AG08395 (cell line): ENCODE data around the gene YWHAQ.
A peak's percentile ranks its signal among the peaks of the same experiment; 100 is the strongest.
"Not testable (repeated sequence)": the region's sequence is repeated elsewhere in the genome, so short reads cannot be mapped to it uniquely, and the experiment has no call there.

Source experiments
- DNase-seq: peaks from one replicate; pipeline ENCODE4 v3.0.0; 2012; ENCODE audit warnings: mixed read lengths, low spot score

YWHAQ gene

DNA sequence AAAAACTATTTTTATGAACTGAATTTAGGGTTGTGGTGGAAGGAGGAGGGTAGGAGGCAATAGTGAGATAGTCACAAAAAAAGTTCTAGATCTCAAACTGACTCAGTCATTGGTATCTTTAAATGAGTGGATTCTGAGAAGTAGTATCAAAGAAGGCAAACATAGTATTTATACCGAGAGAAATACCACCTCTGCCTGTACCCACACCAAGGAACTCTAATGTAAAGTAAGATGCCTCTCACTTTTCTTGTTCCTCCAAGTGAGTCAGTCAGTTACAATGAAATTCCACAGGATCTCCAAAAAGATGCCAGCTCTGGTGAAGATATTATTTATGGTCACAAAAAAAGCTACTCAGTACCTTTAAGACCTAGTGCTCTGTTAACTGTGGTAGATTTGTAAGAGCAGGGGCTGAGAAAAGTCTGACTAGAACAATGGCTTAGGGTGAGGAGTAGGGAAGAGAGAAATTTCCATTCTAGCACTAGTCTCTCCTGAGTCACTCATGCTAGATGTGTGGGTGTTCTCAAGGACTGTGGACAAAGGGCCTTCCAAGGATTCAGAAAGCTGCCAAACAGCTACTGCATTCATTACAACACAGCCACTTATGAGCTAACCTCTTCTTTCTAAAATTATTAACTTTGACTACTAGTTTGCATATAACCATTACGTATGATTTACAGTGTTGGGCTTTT, 36.3 kb downstream of the YWHAQ start:
- peak; percentile 87 for DNase-seq

DNA sequence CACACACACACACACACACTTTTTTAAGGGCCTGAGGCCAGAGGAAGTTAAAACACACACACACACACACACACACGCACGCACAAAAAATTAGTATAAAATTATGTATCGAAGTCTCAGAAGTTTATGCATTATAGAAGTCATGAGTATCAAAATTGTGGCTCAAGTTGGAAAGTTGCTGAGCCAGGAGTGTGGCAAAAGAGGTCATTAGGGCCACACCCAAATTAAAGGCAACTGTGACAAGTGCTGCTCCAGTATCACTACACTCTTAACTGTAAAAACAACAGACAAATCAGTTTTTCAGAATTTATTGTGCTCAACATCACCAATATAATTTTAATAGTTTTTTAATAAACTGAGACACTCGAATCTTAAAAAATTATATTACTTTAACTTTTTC, 36.9 kb downstream of the YWHAQ start:
- DNase-seq, result no peak

DNA sequence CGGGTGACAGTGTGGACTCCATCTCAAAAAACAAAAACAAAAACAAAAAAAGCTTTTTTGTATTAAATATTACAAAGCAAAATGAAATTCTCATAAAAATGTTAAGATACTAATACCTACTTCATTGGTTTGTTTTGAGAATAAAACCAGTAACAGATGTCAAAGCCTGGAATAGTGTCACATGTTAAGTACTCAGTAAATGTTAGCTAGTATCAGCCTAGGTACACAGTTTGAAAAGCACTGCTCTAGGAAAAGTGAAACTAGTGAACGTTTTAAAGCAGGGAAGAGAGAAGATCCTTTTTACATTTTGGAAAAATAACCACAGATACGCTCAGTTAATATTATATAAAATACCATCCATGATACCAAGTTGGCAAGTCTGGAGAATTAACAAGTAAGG, 38.1 kb downstream of the YWHAQ start:
- DNase-seq, result no peak

DNA sequence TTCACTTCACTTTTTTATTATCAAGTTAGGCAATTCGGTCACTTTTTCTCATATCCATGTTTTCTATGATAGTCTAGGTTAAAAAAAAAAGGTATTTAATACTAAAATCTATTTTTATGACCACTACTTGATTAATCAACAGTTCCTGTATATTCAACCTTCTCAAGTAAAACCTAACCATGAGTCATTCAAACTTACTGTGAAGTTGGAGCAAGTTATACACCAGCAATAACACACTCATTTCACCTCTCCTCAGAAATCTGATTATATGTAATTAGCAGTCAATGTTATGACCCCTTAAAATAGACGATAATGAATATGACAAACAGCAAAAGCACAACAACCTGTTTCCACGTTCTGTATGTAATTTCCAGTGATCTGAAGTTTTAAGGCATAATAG, 40.2 kb downstream of the YWHAQ start:
- no peak for DNase-seq

DNA sequence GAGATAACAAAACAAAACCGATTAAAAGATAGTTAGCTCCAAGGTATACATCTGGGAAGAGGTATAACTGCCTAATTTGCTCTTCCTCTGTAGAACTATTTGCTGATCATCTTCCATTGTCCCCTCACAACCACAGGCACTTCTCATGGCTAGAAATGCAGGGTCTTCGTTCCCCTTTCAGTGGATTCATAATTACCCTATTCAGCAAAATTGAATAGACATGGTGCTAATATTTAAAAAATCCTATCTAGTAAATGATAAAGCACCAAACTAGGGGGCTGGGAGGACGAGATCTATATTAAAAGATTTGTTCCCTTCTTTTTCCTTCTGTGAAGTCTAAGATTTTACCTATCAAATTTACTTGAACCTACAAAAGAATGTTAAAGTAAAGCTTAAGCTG, 44.3 kb downstream of the YWHAQ start:
- no peak for DNase-seq

DNA sequence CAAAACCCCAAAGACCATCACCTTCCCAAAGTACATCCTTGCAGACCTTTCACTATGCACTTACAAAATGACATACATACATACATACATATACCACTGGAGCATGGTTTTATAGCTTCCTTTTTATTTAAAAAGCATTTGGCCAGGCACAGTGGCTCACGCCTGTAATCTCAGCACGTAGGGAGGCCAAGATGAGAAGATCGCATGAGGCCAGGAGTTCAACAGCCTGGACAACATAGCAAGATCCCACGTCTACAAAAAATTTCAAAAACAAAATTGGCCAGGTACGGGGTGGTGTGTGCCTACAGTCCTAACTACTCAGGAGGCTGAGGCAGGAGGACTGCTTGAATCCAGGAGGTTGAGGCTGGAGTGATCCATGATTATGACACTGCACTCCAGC, 45.3 kb downstream of the YWHAQ start:
- DNase-seq, result no peak

DNA sequence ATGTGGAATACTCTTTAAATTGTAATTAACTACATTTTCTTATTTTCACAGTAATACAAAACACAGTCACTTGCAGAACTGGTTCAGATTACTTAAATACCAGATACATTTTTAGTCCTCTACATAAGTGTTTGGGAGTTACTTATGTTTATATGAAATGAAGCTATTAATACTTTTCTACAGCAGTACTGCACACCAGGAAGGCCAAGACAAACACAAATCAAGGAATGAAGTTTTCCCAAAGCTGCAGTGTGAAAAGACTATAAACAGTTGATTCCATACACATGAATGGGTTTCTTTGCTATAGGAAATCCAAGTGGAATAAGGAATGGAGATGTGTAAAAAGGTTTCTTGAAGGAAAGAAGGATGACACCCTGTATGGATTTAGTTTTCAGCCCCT, 45.9 kb downstream of the YWHAQ start:
- not testable (repeated sequence) for DNase-seq

DNA sequence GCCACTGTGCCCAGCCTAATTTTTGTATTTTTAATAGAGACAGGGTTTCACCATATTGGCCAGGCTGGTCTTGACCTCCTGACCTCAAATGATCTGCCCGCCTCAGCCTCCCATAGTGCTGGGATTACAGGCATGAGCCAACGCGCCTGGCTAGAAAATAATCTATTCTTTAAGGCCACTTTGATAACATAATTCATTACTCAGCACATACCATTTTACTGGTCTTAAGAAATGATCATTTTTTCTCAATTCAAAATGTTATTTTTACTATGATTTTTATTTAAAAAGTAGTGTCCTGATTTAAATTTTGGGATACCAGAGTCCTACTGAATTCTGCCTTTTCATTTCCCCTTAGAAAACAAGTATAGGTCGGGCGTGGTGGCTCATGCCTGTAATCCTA, 48.2 kb downstream of the YWHAQ start:
- no peak for DNase-seq

DNA sequence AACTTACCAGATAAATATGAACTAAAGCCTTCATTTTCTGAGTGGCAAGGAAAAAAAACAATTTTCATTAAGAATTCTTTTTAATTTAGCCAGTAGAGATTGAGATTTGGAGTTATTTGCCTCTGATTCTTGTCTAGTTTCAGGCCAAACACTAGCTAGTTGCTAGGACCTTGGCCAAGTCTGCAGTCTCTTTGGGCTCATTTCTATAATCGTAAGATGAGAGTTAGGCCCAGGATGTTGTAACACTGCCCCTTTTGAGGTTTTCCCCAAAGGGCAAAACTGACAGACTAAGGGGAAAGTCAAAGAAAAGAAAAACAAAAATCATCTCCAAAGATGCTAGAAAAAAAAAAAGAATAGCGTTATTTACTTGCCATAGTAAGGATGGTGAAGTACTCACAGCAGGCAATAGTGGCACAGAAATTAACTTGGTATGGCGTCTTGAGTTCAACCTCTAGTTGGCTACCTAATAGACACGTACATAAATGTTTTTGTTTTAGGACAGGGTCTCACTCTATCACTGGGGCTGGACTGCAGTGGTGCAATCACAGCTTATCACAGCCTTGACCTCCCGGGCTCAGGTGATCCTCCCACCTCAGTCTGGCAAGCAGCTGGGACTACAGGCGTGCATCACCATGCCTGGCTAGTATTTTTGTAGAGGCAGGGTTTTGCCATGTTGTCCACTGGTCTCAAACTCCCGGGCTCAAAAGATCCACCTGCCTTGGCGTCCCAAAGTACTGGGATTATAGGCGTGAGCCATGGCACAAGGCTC, 52.1 kb downstream of the YWHAQ start:
- no peak for DNase-seq

DNA sequence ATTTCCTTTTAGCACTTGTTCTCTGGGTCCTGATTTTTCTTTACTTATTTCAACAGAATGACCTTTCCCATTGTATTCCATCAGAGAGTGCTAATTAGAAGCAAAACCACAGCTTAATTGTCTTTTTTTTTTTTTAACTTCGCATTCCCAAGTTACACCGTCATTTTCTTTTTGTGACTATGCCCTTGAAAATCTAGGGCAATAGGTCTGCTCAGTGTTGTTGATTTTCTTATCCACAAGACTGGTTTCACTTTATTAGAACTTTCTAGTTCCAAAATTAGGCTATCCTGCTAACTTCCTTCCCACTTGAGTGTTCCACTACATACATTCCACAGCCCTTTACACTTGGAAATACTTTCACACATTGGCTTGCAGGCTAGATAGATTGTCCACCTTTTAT, 56.5 kb downstream of the YWHAQ start:
- no peak for DNase-seq

DNA sequence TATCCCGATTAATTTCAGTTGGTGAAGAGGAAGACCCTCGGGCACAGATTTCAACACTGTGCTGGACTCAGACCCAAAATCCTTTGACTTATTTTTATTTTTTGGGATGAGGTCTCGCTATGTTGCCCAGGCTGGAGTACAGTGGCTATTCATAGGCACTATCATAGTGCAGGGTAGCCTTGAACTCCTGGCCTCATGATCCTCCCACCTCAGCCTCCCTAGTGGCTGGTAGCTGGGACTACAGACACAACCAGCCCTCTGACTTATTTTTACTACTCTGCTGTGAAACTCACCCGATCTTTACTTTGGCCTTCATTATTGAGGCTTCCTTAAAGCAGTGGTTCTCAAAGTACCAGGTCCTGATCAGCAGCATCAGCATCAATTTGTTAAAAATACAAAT, 57.0 kb downstream of the YWHAQ start:
- DNase-seq, result no peak

DNA sequence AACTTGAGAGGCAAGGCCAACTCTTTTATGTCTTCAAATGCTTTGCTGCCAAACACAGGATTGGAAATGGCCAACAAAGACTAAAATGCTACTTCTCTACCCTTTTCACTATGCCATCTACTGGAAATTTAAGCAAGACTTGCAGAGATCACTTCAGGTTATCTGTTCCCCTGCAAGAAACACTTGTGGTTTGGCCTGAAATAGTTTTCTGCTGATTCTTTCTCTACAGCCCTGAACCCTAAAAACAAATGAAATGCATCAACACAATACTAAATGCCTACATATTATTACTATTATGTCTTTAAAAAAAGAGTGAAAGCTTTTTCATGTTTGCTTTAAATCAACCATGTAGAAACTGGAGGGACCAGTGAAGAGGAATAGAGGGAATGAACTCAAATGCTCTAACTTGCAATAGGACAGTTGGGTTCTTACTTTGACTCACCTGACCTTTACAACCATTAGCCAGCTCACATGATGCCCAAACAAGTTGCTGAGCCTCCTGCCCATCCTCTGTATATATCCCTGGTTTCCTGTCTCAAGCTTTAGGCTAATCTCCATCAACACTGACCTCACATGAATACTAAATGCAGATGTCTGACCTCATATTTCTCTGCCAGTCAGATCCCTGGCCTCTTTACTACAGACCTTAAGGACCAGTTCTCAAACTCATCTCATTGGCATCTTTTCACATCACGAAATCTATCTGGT, 57.6 kb downstream of the YWHAQ start:
- DNase-seq, result no peak

DNA sequence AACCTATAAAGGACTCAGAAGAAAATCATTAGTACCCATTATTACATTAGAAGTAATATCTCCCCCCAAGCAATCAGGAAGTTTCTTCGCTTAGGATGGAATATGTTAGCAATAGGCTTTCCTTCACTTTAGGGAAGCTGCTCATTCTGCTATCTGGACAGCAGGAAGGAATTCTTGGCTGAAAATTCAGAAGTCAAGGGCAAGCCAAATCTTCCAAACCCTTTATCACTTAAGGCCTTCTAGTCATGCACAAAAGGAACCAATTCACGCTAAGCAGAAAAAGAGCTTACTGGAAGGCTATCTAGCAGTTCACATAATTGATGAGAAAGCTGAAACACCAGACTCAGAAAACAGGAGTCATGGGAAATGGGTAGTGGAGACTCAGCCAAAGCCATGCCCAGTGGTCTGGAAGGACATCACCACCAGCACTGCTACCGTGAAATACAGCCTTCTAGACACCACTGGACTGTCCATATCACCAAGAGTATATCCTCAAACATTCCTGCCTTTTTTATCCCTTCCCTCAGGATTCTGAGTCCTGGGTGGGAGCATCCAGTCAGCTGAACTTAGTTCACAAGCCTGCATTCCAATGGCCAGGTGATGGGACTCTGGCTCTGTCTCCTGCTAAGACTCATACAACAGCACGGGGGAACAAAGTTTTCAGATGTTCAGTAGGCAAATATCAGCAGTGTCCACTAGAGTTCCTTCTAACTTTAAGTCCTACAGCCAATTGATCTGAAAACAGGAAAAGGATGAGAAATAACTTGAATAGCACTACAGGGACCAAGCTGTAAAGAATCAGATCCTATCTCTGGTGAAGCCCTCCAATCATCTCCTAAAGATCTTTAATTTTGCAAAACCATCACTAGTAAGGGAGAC, 60.4 kb downstream of the YWHAQ start:
- DNase-seq, result no peak

DNA sequence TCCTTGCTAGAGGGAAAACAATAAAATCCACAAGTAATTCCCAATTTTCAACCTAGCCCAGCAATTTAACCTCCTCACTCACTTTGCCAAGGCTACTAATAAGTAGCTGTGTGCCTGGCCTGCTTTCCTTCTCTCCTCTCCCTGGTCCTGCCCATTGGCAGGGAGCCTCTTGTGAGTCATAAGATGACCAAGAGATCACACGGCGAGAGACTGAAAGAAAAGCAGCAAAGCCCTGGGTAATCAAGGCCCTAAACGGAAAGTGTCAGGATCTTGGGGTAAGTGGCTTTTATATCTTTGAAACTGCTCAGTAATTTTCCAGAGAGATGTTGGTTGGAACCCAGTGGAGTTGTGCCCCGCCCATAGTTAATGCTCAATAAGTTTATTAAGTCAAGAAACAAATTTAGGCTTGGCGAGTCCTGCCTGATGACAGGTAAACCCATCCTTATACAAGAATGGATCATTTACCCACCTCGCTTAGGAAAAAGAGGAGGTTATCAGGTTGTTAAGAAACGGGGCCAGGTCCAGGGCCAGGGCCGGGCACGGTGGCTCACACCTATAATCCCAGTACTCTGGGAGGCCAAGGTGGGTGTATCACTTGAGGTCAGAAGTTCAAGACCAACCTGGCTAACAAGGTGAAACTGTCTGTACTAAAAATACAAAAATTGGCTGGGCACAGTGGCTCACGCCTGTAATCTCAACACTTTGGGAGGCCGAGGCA, 65.2 kb downstream of the YWHAQ start:
- DNase-seq, result peak; percentile 91

DNA sequence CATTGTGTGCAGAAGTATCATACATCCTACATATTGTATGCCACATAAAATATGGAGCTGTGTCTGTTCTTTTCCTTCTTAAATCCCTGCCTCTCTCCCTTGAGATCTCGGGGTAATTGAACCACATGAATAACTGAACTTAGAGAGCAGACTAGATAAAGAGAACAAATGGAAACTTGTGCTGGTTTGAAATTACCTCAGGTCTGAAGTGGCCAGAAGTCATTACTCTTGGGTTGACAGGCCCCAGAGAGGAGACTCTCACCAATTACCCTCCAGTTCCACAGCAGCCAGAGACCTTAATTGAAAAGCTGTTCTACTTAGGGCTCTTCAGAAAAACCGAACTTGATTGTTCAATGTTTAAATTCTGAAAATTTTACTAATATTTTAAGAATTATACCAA, 70.2 kb downstream of the YWHAQ start:
- DNase-seq, result no peak

DNA sequence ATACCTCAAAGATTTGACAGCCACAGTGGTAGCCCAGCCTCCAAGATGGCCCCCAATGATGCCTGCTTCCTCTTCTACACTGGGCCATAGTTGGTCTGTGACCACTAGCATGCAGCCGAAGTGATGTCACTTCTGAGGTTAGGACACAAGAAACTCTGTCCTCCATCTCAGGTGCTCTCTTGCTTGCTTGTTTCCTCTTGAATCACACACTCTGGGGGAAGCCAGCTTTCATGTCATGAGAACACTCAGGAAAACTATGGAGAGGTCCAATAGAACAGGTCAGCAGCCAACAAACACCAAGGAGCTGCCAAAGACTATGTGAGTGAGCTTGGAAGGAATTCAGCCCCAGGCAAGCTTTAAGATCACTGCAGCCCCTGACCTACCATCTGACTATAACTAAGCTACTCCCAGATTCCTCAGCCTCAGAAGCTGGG, 71.8 kb downstream of the YWHAQ start:
- DNase-seq, result peak; percentile 66

DNA sequence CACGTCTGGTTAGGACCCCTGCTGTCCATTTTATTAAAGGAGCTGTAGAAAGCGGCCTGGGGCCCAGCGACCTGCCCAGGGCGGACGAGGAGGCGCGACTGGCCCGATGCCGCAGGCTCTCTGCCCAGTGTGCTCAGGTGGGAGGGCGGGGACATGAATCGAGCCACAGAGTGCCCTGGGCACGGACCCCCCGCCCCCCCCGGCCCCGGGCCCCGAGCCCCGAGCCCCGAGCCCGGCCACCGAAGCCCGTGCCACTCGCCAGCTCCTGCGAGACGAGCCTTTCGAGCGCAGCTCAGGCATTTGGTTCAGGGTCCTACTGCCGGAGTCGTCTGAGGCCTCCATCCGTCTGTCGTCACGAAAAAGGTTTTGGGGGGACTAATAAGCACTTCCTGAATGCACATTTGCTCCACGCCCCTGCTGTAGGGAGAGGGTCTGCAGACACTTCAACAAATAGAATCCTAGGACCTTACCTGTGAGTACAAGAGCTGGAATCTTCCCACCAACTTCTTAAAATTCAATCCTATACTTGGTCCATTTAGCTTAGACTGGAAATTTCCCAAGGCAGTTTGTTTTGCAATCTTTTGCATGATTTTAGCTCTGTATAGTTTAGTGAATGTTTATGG, 74.6 kb downstream of the YWHAQ start:
- DNase-seq, result no peak

DNA sequence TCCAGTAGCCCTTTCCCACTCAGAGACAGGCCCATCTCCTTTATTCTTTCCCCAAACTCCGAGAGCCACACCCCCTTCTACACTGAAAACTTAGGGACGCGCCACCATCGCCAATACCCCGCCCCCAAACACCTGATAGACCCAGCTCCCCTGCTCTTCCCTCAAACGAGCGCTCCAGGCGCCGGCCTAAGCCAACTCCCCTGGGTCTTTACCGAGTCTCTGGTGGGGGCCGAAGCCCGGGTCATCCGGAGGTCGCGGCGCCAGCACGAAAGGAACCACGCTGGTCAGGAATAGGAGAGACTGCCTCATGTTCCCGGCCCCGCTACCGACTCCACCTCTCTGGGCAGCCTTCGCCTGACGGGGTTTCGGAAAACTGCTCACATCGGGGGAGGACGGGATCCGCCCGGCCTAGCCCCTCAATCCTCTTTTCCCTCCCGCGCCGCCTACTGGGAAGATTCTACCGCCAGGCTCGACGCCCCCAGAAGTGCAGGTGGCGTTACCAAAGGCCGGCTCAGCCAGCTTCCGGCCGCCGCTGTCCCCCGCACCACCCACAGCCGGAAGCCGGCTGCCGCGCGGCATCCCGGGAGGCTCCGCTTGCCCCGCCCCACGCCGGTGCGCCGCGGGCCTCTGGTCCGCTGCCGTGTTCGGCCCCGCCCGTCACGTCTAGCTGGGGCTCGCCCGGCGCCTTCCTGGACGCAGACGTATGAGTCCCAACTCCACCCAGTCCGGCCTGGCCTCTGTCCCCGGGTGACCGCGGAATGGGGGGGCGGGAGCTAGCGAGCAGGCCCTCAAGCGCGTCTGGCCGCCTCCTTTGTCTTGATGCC, 75.3 kb downstream of the YWHAQ start, which contains the start of gene ADAM17:
TSS of gene ADAM17 (minus strand) at position 534 of the 824 bp plus-strand sequence. CDS start at position 309, 225 bp downstream.
- DNase-seq, result peak; percentile 92

DNA sequence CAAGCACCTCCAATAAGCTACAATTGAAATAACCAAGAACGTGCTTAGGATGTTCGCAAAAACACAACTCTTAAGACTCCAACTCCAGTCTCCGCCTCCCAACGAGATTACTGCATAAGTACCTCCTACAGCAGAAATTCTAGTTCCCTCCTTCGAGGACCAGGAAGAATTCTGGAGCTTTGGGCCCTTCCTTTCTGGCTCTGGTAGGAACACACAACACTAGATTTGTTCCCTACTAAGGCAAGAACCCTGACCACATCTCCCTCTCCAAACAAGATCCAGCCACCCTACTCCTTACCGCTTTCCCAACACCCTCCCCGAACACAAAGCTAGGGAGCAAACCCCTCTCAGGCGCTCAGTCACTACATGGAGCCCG, 75.9 kb downstream of the YWHAQ start:
- DNase-seq, result no peak
